ENCODE measurements around the gene ICAM3.
"Not testable (repeated sequence)": the region's sequence is repeated elsewhere in the genome, so short reads cannot be mapped to it uniquely, and the experiment has no call there.

Gene ICAM3

GRCh38 chr19:10346509-10346908 is 7.1 kb upstream of the ICAM3 start:
- no peak for DNase-seq (ENCODE audit: low read depth in 2 of 2)

- DNase-seq (ENCODE audit: low read depth in 2 of 2): no peak
Observed at GRCh38 chr19:10344780-10345179, 5.4 kb upstream of the ICAM3 start.

- DNase-seq (ENCODE audit: low read depth in 2 of 2): no peak
Observed at GRCh38 chr19:10343495-10343894, 4.1 kb upstream of the ICAM3 start.

- DNase-seq (ENCODE audit: low read depth in 2 of 2): no peak
Observed at GRCh38 chr19:10339977-10340376, 553 bp upstream of the ICAM3 start.

- DNase-seq (ENCODE audit: low read depth in 2 of 2): no peak
Observed at GRCh38 chr19:10338940-10339339, 484 bp downstream of the ICAM3 start.

- not testable (repeated sequence) for DNase-seq (ENCODE audit: low read depth in 2 of 2)
Observed at GRCh38 chr19:10336725-10337124, 2.7 kb downstream of the ICAM3 start.

GRCh38 chr19:10335352-10335985 is 4.0 kb downstream of the ICAM3 start:
- no peak for DNase-seq (ENCODE audit: low read depth in 2 of 2)

- DNase-seq (ENCODE audit: low read depth in 2 of 2): peak; percentile 28 to 60
Observed at GRCh38 chr19:10334588-10335351, 4.7 kb downstream of the ICAM3 start.

- no peak for DNase-seq (ENCODE audit: low read depth in 2 of 2)
Observed at GRCh38 chr19:10333758-10334587, 5.5 kb downstream of the ICAM3 start.

GRCh38 chr19:10332965-10333757 is 6.3 kb downstream of the ICAM3 start, which contains the start of gene RAVER1:
RAVER1 (minus strand) TSS chr19:10333529; CDS start chr19:10333507, 22 bp downstream.
- peak; percentile 94 to 98 for DNase-seq (ENCODE audit: low read depth in 2 of 2)

- DNase-seq (ENCODE audit: low read depth in 2 of 2): no peak
Observed at GRCh38 chr19:10332158-10332964, 7.1 kb downstream of the ICAM3 start.

- no peak for DNase-seq (ENCODE audit: low read depth in 2 of 2)
Observed at GRCh38 chr19:10329555-10329954, 9.9 kb downstream of the ICAM3 start.

- no peak for DNase-seq (ENCODE audit: low read depth in 2 of 2)
Observed at GRCh38 chr19:10328558-10329429, 10.6 kb downstream of the ICAM3 start.

GRCh38 chr19:10327793-10328192 is 11.6 kb downstream of the ICAM3 start:
- DNase-seq (ENCODE audit: low read depth in 2 of 2): no peak

- DNase-seq (ENCODE audit: low read depth in 2 of 2): no peak
Observed at GRCh38 chr19:10325732-10326131, 13.7 kb downstream of the ICAM3 start.

- no peak for DNase-seq (ENCODE audit: low read depth in 2 of 2)
Observed at GRCh38 chr19:10321874-10322835, 17.3 kb downstream of the ICAM3 start.

- no peak for DNase-seq (ENCODE audit: low read depth in 2 of 2)
Observed at GRCh38 chr19:10321417-10321797, 18.0 kb downstream of the ICAM3 start.

- DNase-seq (ENCODE audit: low read depth in 2 of 2): no peak
Observed at GRCh38 chr19:10320602-10321416, 18.6 kb downstream of the ICAM3 start.
